Fibroblast of mammary gland (primary cell): ENCODE results near the gene CHD5.

Source experiments
- DNase-seq: peaks from one replicate; pipeline ENCODE4 v3.0.0-alpha.2; 2010; ENCODE audit warnings: low read depth
- H3K4me3 ChIP-seq: 2 replicates; pipeline ENCODE4 v1.5.1; 2011; ENCODE audit warnings: low read depth, mild to moderate bottlenecking, low read length, moderate library complexity; ENCODE audit not compliant: control insufficient read depth
- CTCF ChIP-seq: conservative IDR thresholded peaks from 2 replicates; pipeline ENCODE4 v1.5.1; 2011; ENCODE audit warnings: low read depth, low read length, inconsistent platforms; ENCODE audit not compliant: control insufficient read depth, insufficient read depth

Gene CHD5

GRCh38 chr1:6172549-6172948 is 7.6 kb downstream of the CHD5 start:
- no peak for TF ChIP-seq CTCF
- DNase-seq, result no peak

GRCh38 chr1:6171548-6172124 is 8.5 kb downstream of the CHD5 start:
- no peak for DNase-seq
- peak; percentile 38 for TF ChIP-seq CTCF
- no peak overlapping the region for H3K4me3 ChIP-seq

More at GRCh38 chr1:6172549-6172948, 7.6 kb downstream of the CHD5 start:
- no peak overlapping the region for H3K4me3 ChIP-seq

GRCh38 chr1:6170742-6171201 is 9.3 kb downstream of the CHD5 start:
- no peak for DNase-seq
- TF ChIP-seq CTCF, result no peak
- no peak overlapping the region for H3K4me3 ChIP-seq

- no peak for TF ChIP-seq CTCF
- DNase-seq, result no peak
- H3K4me3 ChIP-seq, result no peak overlapping the region
Measured at GRCh38 chr1:6170116-6170741, 9.9 kb downstream of the CHD5 start.

GRCh38 chr1:6168947-6169586 is 11.1 kb downstream of the CHD5 start:
- DNase-seq, result no peak
- no peak for TF ChIP-seq CTCF
- no peak overlapping the region for H3K4me3 ChIP-seq

GRCh38 chr1:6167391-6168303 is 12.5 kb downstream of the CHD5 start:
- no peak for TF ChIP-seq CTCF
- DNase-seq, result no peak
- H3K4me3 ChIP-seq, result no peak overlapping the region
